Right atrium auricular region (tissue), 2 donors: ENCODE results near the gene ALKAL2. TPM values are rescaled to one million over a fixed set of nuclear protein-coding genes. Genes with fewer than 3 reads are reported as not detected.
A peak's percentile ranks its signal among the peaks of the same experiment; 100 is the strongest.

Experiments used
- DNase-seq: peaks from one replicate; pipeline ENCODE4 v3.0.0-alpha.2; 2019; ENCODE audit warnings: low spot score
- H3K27ac ChIP-seq, 2 donors: fragments of 200-600 bp; sonication (generic); 1 replicate in 1 of 2; 2 replicates in 1 of 2; pipeline ENCODE4 v1.5.1; 2016 to 2019
- H3K27me3 ChIP-seq, 2 donors: fragments of 200-600 bp; sonication (generic); one replicate each; pipeline versions ENCODE4 v1.5.1 to v1.6.0; 2017 to 2019
- H3K36me3 ChIP-seq: fragments of 200-600 bp; sonication (generic); one replicate; pipeline ENCODE4 v1.5.1; 2016
- H3K4me1 ChIP-seq, 2 donors: fragments of 200-600 bp; sonication (generic); one replicate each; pipeline versions ENCODE4 v1.5.1 to v1.6.0; 2017 to 2019
- H3K4me3 ChIP-seq, 2 donors: fragments of 200-600 bp; sonication (generic); 1 replicate in 1 of 2; 2 replicates in 1 of 2; pipeline ENCODE4 v1.5.1; 2017 to 2019; ENCODE audit warnings: mild to moderate bottlenecking in 1 of 2, moderate library complexity in 1 of 2
- H3K9me3 ChIP-seq, 2 donors: fragments of 200-600 bp; sonication (generic); one replicate each; pipeline ENCODE4 v1.5.1; 2019
- CTCF ChIP-seq, 2 donors: fragments of 200-600 bp; sonication (generic); IDR thresholded peaks; one replicate each; pipeline ENCODE4 v1.5.1; 2019; ENCODE audit warnings: antibody characterized with exemption in 2 of 2
- total RNA-seq, 2 donors: library from RNA; depleted of rRNA; stranded (reverse); fragments of >200 nt; gene quantifications; one replicate each; pipeline ENCODE4 v1.1.0, GENCODE V29; 2016

Gene ALKAL2
- total RNA-seq, 2 donors from 2014 or later, result 1.1 TPM; not detected in 1

- Histone ChIP-seq H3K27ac (no peak overlapping the region), H3K9me3 (no peaks in the 10 kb centered on the region), H3K36me3 (no peaks in the 10 kb centered on the region), H3K4me3 (peak overlapping the region; percentile 37 to 56), H3K4me1 (peaks cover 0 to 34% of the 10 kb centered on the region in 2 donors), H3K27me3 (peaks cover 4 to 19% of the 10 kb centered on the region in 2 donors)
- TF ChIP-seq CTCF (IDR thresholded peaks at IDR 0.05), result no peak
- no peak for DNase-seq
Measured at GRCh38 chr2:288758-289361, 969 bp upstream of the ALKAL2 start.

GRCh38 chr2:287471-287885 is 413 bp downstream of the ALKAL2 start:
- peaks cover 4 to 19% of the 10 kb centered on the region in 2 donors for H3K27me3 ChIP-seq
- DNase-seq, result no peak

GRCh38 chr2:286774-287392 is 1.0 kb downstream of the ALKAL2 start:
- H3K9me3 ChIP-seq, result no peaks in the 10 kb centered on the region
- H3K36me3 ChIP-seq, result no peaks in the 10 kb centered on the region
- H3K4me1 ChIP-seq, result peaks cover 0 to 34% of the 10 kb centered on the region in 2 donors
- H3K27me3 ChIP-seq, result peaks cover 4 to 19% of the 10 kb centered on the region in 2 donors
- no peak for TF ChIP-seq CTCF (IDR thresholded peaks at IDR 0.05)
- H3K27ac ChIP-seq, result no peak overlapping the region
- DNase-seq, result no peak
- peak overlapping the region in 1 of 2 donors; percentile 56 for H3K4me3 ChIP-seq

More at GRCh38 chr2:287471-287885, 413 bp downstream of the ALKAL2 start:
- H3K27ac ChIP-seq, result no peak overlapping the region
- H3K9me3 ChIP-seq, result no peaks in the 10 kb centered on the region
- no peak for TF ChIP-seq CTCF (IDR thresholded peaks at IDR 0.05)
- no peaks in the 10 kb centered on the region for H3K36me3 ChIP-seq
- peaks cover 0 to 34% of the 10 kb centered on the region in 2 donors for H3K4me1 ChIP-seq
- H3K4me3 ChIP-seq, result peak overlapping the region; percentile 17 to 56

GRCh38 chr2:286035-286434 is 1.9 kb downstream of the ALKAL2 start:
- no peak for TF ChIP-seq CTCF (IDR thresholded peaks at IDR 0.05)
- H3K4me3 ChIP-seq, result no peak overlapping the region
- H3K27ac ChIP-seq, result no peak overlapping the region
- no peak for DNase-seq
- no peaks in the 10 kb centered on the region for H3K36me3 ChIP-seq
- peaks cover 0 to 34% of the 10 kb centered on the region in 2 donors for H3K4me1 ChIP-seq
- H3K27me3 ChIP-seq, result peaks cover 4 to 19% of the 10 kb centered on the region in 2 donors
- no peaks in the 10 kb centered on the region for H3K9me3 ChIP-seq

- peaks cover 0 to 34% of the 10 kb centered on the region in 2 donors for H3K4me1 ChIP-seq
- H3K36me3 ChIP-seq, result peaks cover 5% of the 10 kb centered on the region
- H3K27ac ChIP-seq, result no peak overlapping the region
- no peak for TF ChIP-seq CTCF (IDR thresholded peaks at IDR 0.05)
- peaks cover 4 to 19% of the 10 kb centered on the region in 2 donors for H3K27me3 ChIP-seq
- no peaks in the 10 kb centered on the region for H3K9me3 ChIP-seq
- DNase-seq, result no peak
- H3K4me3 ChIP-seq, result no peak overlapping the region
Measured at GRCh38 chr2:285531-285930, 2.4 kb downstream of the ALKAL2 start.
